Parathyroid adenoma (tissue), 2 donors: ENCODE measurements around the gene ANKRD44.

Experiments
- H2AFZ ChIP-seq: fragments of 300-600 bp; sonication (generic); one replicate; pipeline ENCODE4 v1.7.0; 2017; ENCODE audit warnings: antibody characterized with exemption, mild to moderate bottlenecking
- H3K27ac ChIP-seq: fragments of 300-600 bp; sonication (generic); one replicate; pipeline ENCODE4 v1.7.0; 2017
- H3K27me3 ChIP-seq: fragments of 300-600 bp; sonication (generic); one replicate; pipeline ENCODE4 v1.7.0; 2017; ENCODE audit warnings: low read length; ENCODE audit not compliant: control insufficient read depth, insufficient read depth
- H3K36me3 ChIP-seq: fragments of 300-600 bp; sonication (generic); one replicate; pipeline ENCODE4 v1.7.0; 2017; ENCODE audit warnings: low read length; ENCODE audit not compliant: control insufficient read depth, insufficient read depth
- H3K4me1 ChIP-seq: fragments of 300-600 bp; sonication (generic); one replicate; pipeline ENCODE4 v1.7.0; 2017; ENCODE audit warnings: control low read depth
- H3K4me2 ChIP-seq: fragments of 300-600 bp; sonication (generic); one replicate; pipeline ENCODE4 v1.7.0; 2017; ENCODE audit warnings: low read length
- H3K4me3 ChIP-seq: fragments of 300-600 bp; sonication (generic); one replicate; pipeline ENCODE4 v1.7.0; 2017; ENCODE audit warnings: low read depth, low read length
- H3K79me2 ChIP-seq: fragments of 300-600 bp; sonication (generic); one replicate; pipeline ENCODE4 v1.7.0; 2017; ENCODE audit warnings: control low read depth
- H3K9ac ChIP-seq: fragments of 300-600 bp; sonication (generic); one replicate; pipeline ENCODE4 v1.7.0; 2017; ENCODE audit warnings: mild to moderate bottlenecking
- H3K9me3 ChIP-seq: fragments of 300-600 bp; sonication (generic); one replicate; pipeline ENCODE4 v1.7.0; 2017; ENCODE audit warnings: low read length; ENCODE audit not compliant: control insufficient read depth
- TF ChIP-seq, protein P1 (sequence below): fragments of 300-600 bp; sonication (generic); IDR thresholded peaks from one replicate; pipeline ENCODE4 v1.7.0; 2017; ENCODE audit warnings: antibody characterized with exemption, mild to moderate bottlenecking
- donor health status: primary hyperparathyroidism.

Gene ANKRD44

DNA sequence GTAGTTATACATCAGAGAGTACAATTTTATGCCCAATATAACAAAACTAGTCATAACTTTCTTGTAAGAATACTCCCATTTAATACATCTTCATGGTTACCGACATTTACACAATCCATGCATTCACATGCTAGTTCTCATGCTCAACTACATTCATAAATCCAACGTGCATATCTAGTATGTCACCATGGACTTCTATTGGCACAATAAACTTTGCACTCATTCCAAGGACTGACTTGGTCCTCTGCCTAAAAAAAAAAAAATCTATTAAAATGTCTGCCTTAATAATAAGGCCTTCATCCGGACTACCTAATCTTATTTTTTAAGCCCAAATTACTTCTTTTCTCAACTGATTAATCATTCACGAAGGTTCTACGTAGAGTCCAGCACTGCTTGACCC lies 276.3 kb downstream of the ANKRD44 start:
- no peaks in the 10 kb centered on the region for H3K9me3 ChIP-seq
- H3K4me3 ChIP-seq = no peak overlapping the region
- no peaks in the 10 kb centered on the region for H3K36me3 ChIP-seq
- TF ChIP-seq, protein P1, sequence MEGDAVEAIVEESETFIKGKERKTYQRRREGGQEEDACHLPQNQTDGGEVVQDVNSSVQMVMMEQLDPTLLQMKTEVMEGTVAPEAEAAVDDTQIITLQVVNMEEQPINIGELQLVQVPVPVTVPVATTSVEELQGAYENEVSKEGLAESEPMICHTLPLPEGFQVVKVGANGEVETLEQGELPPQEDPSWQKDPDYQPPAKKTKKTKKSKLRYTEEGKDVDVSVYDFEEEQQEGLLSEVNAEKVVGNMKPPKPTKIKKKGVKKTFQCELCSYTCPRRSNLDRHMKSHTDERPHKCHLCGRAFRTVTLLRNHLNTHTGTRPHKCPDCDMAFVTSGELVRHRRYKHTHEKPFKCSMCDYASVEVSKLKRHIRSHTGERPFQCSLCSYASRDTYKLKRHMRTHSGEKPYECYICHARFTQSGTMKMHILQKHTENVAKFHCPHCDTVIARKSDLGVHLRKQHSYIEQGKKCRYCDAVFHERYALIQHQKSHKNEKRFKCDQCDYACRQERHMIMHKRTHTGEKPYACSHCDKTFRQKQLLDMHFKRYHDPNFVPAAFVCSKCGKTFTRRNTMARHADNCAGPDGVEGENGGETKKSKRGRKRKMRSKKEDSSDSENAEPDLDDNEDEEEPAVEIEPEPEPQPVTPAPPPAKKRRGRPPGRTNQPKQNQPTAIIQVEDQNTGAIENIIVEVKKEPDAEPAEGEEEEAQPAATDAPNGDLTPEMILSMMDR = no peak
- H3K9ac ChIP-seq = no peak overlapping the region
- no peaks in the 10 kb centered on the region for H3K27me3 ChIP-seq
- H3K79me2 ChIP-seq = no peaks in the 10 kb centered on the region
- H3K27ac ChIP-seq = no peak overlapping the region
- no peak overlapping the region for H2AFZ ChIP-seq
- no peaks in the 10 kb centered on the region for H3K4me1 ChIP-seq
- H3K4me2 ChIP-seq = no peak overlapping the region

DNA sequence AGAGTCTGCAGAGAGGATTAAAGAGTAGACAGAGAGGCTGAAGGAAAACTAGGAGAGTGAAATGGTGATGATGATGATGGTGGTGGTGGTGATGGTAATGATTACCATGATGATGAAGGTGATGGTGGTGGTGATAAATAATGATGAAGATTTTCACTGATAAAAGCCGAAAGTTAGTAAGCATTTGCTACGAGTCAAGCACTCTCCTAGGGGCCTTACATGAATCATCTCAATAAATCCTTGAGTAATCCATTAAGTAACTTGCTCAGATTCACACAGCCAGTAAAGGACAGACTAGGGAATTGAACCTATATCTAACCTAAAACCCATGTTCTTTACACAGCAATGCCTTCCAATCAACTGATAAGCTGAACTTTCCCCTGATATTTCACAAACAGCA lies 277.4 kb downstream of the ANKRD44 start:
- Histone ChIP-seq H3K4me3 (no peak overlapping the region), H3K27ac (no peak overlapping the region), H3K79me2 (no peaks in the 10 kb centered on the region), H2AFZ (no peak overlapping the region), H3K9ac (no peak overlapping the region), H3K4me1 (no peaks in the 10 kb centered on the region), H3K36me3 (no peaks in the 10 kb centered on the region), H3K9me3 (no peaks in the 10 kb centered on the region), H3K27me3 (no peaks in the 10 kb centered on the region), H3K4me2 (no peak overlapping the region)
- TF ChIP-seq, protein P1 = no peak

- Histone ChIP-seq H3K4me3 (no peak overlapping the region), H3K9me3 (no peaks in the 10 kb centered on the region), H3K4me2 (no peak overlapping the region), H2AFZ (no peak overlapping the region), H3K27me3 (no peaks in the 10 kb centered on the region), H3K27ac (no peak overlapping the region), H3K9ac (no peak overlapping the region), H3K4me1 (no peaks in the 10 kb centered on the region), H3K36me3 (no peaks in the 10 kb centered on the region), H3K79me2 (no peaks in the 10 kb centered on the region)
- TF ChIP-seq, protein P1 = no peak
Measured at GRCh38 chr2:197031803-197032202, 278.8 kb downstream of the ANKRD44 start.

DNA sequence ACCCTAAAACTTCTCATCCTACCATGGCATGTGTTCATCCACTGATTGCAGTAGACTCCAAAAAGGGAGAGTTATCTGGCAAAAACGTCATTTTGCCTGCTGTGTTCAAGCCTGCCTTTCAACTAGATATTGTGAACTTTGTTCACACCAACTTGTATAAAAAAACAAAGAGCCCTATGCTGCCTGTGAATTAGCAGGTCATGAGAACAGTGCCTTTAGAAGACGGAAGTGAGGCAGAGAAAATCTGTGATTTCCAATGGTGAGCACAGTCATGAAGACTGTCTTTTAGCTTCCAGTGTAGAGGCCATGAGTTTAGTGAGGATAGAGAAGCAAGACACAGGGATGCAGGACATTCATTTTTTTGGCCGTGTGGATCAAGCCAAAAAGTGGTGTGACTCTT lies 280.5 kb downstream of the ANKRD44 start:
- no peaks in the 10 kb centered on the region for H3K27me3 ChIP-seq
- H3K4me2 ChIP-seq = no peak overlapping the region
- no peaks in the 10 kb centered on the region for H3K79me2 ChIP-seq
- no peaks in the 10 kb centered on the region for H3K36me3 ChIP-seq
- TF ChIP-seq, protein P1 = no peak
- H3K9ac ChIP-seq = no peak overlapping the region
- no peaks in the 10 kb centered on the region for H3K4me1 ChIP-seq
- H3K9me3 ChIP-seq = no peaks in the 10 kb centered on the region
- no peak overlapping the region for H3K4me3 ChIP-seq
- H2AFZ ChIP-seq = no peak overlapping the region
- H3K27ac ChIP-seq = no peak overlapping the region

- H3K4me2 ChIP-seq = no peak overlapping the region
- TF ChIP-seq, protein P1 = no peak
- H3K4me1 ChIP-seq = no peaks in the 10 kb centered on the region
- no peak overlapping the region for H3K27ac ChIP-seq
- H3K9me3 ChIP-seq = no peaks in the 10 kb centered on the region
- H2AFZ ChIP-seq = no peak overlapping the region
- H3K27me3 ChIP-seq = no peaks in the 10 kb centered on the region
- H3K9ac ChIP-seq = no peak overlapping the region
- no peak overlapping the region for H3K4me3 ChIP-seq
- no peaks in the 10 kb centered on the region for H3K79me2 ChIP-seq
- H3K36me3 ChIP-seq = no peaks in the 10 kb centered on the region
Measured at GRCh38 chr2:197028633-197029032, 281.9 kb downstream of the ANKRD44 start.
